ENCODE results near the gene URI1. TPM values are rescaled to one million over a fixed set of nuclear protein-coding genes. Genes with fewer than 3 reads are reported as not detected.
A peak's percentile ranks its signal among the peaks of the same experiment; 100 is the strongest.
"Not testable (repeated sequence)": the region's sequence is repeated elsewhere in the genome, so short reads cannot be mapped to it uniquely, and the experiment has no call there.

The URI1 gene
- polyA plus RNA-seq, 5 donors: 86.5 to 109 (median 100) TPM

GRCh38 chr19:29939628-29940027 lies 2.4 kb upstream of the URI1 start:
- DNase-seq: no peak

GRCh38 chr19:29940971-29941585 lies 961 bp upstream of the URI1 start:
- no peak for DNase-seq

- DNase-seq: peak in 1 of 2 donors; percentile 31
Measured at GRCh38 chr19:29942404-29943261, 594 bp downstream of the URI1 start.

GRCh38 chr19:29943615-29944014 lies 1.6 kb downstream of the URI1 start:
- no peak for DNase-seq

GRCh38 chr19:29944390-29945012 lies 2.5 kb downstream of the URI1 start:
- no peak for DNase-seq

GRCh38 chr19:29945017-29945416 lies 3.0 kb downstream of the URI1 start:
- no peak for DNase-seq

- no peak for DNase-seq
Measured at GRCh38 chr19:29945433-29945832, 3.4 kb downstream of the URI1 start.

- no peak for DNase-seq
Measured at GRCh38 chr19:29946645-29947044, 4.6 kb downstream of the URI1 start.

- DNase-seq: no peak
Measured at GRCh38 chr19:29947871-29948270, 5.8 kb downstream of the URI1 start.

- not testable (repeated sequence) for DNase-seq
Measured at GRCh38 chr19:29948759-29949470, 6.9 kb downstream of the URI1 start.

GRCh38 chr19:29952177-29952576 lies 10.1 kb downstream of the URI1 start:
- no peak for DNase-seq

GRCh38 chr19:29952646-29953045 lies 10.6 kb downstream of the URI1 start:
- DNase-seq: no peak

- no peak for DNase-seq
Measured at GRCh38 chr19:29953352-29954247, 11.6 kb downstream of the URI1 start.

GRCh38 chr19:29956855-29957254 lies 14.8 kb downstream of the URI1 start:
- no peak for DNase-seq

GRCh38 chr19:29961311-29961710 lies 19.3 kb downstream of the URI1 start:
- DNase-seq: no peak

- DNase-seq: no peak
Measured at GRCh38 chr19:29962793-29963192, 20.8 kb downstream of the URI1 start.

- no peak for DNase-seq
Measured at GRCh38 chr19:29963576-29963975, 21.5 kb downstream of the URI1 start.

GRCh38 chr19:29964171-29964570 lies 22.1 kb downstream of the URI1 start:
- no peak for DNase-seq

GRCh38 chr19:29965492-29965891 lies 23.5 kb downstream of the URI1 start:
- no peak for DNase-seq

- DNase-seq: not testable (repeated sequence)
Measured at GRCh38 chr19:29966142-29966541, 24.1 kb downstream of the URI1 start.

GRCh38 chr19:29966588-29967249 lies 24.7 kb downstream of the URI1 start:
- DNase-seq: no peak
